K562 (cell line): ENCODE measurements around the gene CDRT15. TPM values are rescaled to one million over a fixed set of nuclear protein-coding genes. Genes with fewer than 3 reads are reported as not detected.

Experiments used
- ATAC-seq: fragments of 200-7000 bp; cut with Tn5 transposase; 3 replicates; pipeline ENCODE4 v1.9.1; 2020; ENCODE audit warnings: moderate library complexity
- BruUV-seq: library from RNA; stranded (reverse); fragments of 400-500 nt; replicated peaks from 2 replicates; lab custom pipeline; 2021; lab: Mats Ljungman, UMichigan
- CTCF ChIA-PET: fragments of 300-600 bp; formaldehyde crosslinking; extraction: SDS; loops from one replicate; lab custom pipeline; 2021; ENCODE audit warnings: low intra/inter-chr PET ratio; lab: Yijun Ruan, JAX
- POLR2A ChIA-PET: fragments of 300-600, 350-650 bp; sonication (Branson Sonifier 250); formaldehyde crosslinking; extraction: SDS; loops from one replicate; lab custom pipeline; 2021; ENCODE audit warnings: antibody characterized with exemption, inconsistent platforms; lab: Yijun Ruan, JAX
- DNase-seq, 4 experiments: peaks; one replicate each; pipeline versions ENCODE4 v3.0.0 to v3.0.0-alpha.2; 2011 to 2018; ENCODE audit warnings: low spot score in 3 of 4, mixed read lengths in 3 of 4; ENCODE audit errors: extremely low read depth in 1 of 4
- FAIRE-seq: peaks from 2 replicates; lab custom pipeline; 2011; peaks lifted over from hg19 to GRCh38; lab: Jason Lieb, UNC
- H2AFZ ChIP-seq: 2 replicates; pipeline ENCODE4 v1.6.0; 2011; ENCODE audit warnings: low read depth, low read length, control low read depth, inconsistent platforms
- H3K27ac ChIP-seq: fragments of 200-600 bp; 3 replicates; pipeline ENCODE4 v1.8.0; 2011; ENCODE audit warnings: low read depth, mild to moderate bottlenecking, control low read depth, inconsistent platforms, low read length, moderate library complexity, mixed read lengths; ENCODE audit errors: extremely low read depth
- H3K27me3 ChIP-seq, 2 experiments: fragments of 300-600 bp in 1 of 2; 2 replicates in 1 of 2; 3 replicates in 1 of 2; pipeline versions ENCODE4 v1.6.0 to v1.8.0; 2011; ENCODE audit warnings: inconsistent platforms in 2 of 2, low read length in 2 of 2, mild to moderate bottlenecking in 1 of 2, mixed read lengths in 1 of 2, moderate library complexity in 1 of 2; ENCODE audit not compliant: control insufficient read depth in 2 of 2, insufficient read depth in 2 of 2
- H3K36me3 ChIP-seq: fragments of 300-600 bp; 3 replicates; pipeline ENCODE4 v1.8.0; 2011; ENCODE audit warnings: mild to moderate bottlenecking, low read length, inconsistent platforms; ENCODE audit not compliant: control insufficient read depth, insufficient read depth
- H3K4me1 ChIP-seq, 2 experiments: fragments of 200-600 bp in 1 of 2; replicated peaks in 1 of 2; 2 replicates in 1 of 2; 3 replicates in 1 of 2; pipeline versions ENCODE4 v1.5.1 to v1.8.0; 2011; ENCODE audit warnings: inconsistent platforms in 2 of 2, low read length in 2 of 2, mild to moderate bottlenecking in 1 of 2, mixed read lengths in 1 of 2, moderate library complexity in 1 of 2; ENCODE audit not compliant: control insufficient read depth in 2 of 2, insufficient read depth in 2 of 2
- H3K4me2 ChIP-seq: 2 replicates; pipeline ENCODE4 v1.6.1; 2011; ENCODE audit warnings: low read length, control low read depth, inconsistent platforms, mixed read lengths; ENCODE audit not compliant: insufficient read depth
- H3K4me3 ChIP-seq: fragments of 200-600 bp; sonication (generic), shearing (Covaris generic); 2 replicates; pipeline ENCODE4 v1.5.1; 2016; ENCODE audit warnings: control low read depth, inconsistent platforms
- H3K79me2 ChIP-seq: fragments of 200-600 bp; 3 replicates; pipeline ENCODE4 v1.8.0; 2011; ENCODE audit warnings: low read length, inconsistent platforms; ENCODE audit not compliant: control insufficient read depth, insufficient read depth
- H3K9ac ChIP-seq, 2 experiments: 2 replicates each; pipeline versions ENCODE4 v1.6.0 to v1.6.1; 2011; ENCODE audit warnings: low read depth in 2 of 2, low read length in 2 of 2, control low read depth in 1 of 2, inconsistent platforms in 1 of 2, mild to moderate bottlenecking in 1 of 2, mixed read lengths in 1 of 2; ENCODE audit not compliant: insufficient read depth in 1 of 2
- H3K9me1 ChIP-seq: one replicate; pipeline ENCODE4 v1.6.0; 2011; ENCODE audit warnings: inconsistent platforms, mild to moderate bottlenecking, low read length, moderate library complexity; ENCODE audit not compliant: control insufficient read depth, insufficient read depth
- H3K9me3 ChIP-seq: replicated peaks from 2 replicates; pipeline ENCODE4 v1.5.1; 2011; ENCODE audit warnings: low read depth, low read length, inconsistent platforms; ENCODE audit not compliant: control insufficient read depth, insufficient read depth
- H4K20me1 ChIP-seq: replicated peaks from 2 replicates; pipeline ENCODE4 v1.6.1; 2011; ENCODE audit warnings: low read length, inconsistent platforms, mixed read lengths; ENCODE audit not compliant: control insufficient read depth, insufficient read depth
- C11orf30 ChIP-seq: fragments of 450-650 bp; IDR thresholded peaks from 2 replicates; pipeline ENCODE4 v1.6.1; 2016; ENCODE audit warnings: low read depth, mild to moderate bottlenecking
- CEBPG ChIP-seq, 3 experiments: fragments of 200-800 bp in 1 of 3; sonication (Bioruptor generic) in 1 of 3; sonication (generic) in 1 of 3; formaldehyde crosslinking in 1 of 3; IDR thresholded peaks in 2 of 3; conservative IDR thresholded peaks in 1 of 3; 2 replicates each; pipeline versions ENCODE4 v1.6.1 to v1.8.0; 2016 to 2022; ENCODE audit warnings: missing compliant biosample characterization in 2 of 3, missing genetic modification characterization in 2 of 3, mild to moderate bottlenecking in 1 of 3, missing genetic modification reagents in 1 of 3
- FOXP1 ChIP-seq: sonication (generic); formaldehyde crosslinking; IDR thresholded peaks from 2 replicates; pipeline ENCODE4 v1.8.0; 2022; ENCODE audit warnings: mild to moderate bottlenecking, missing genetic modification reagents
- PRPF4 ChIP-seq: fragments of 200-400 bp; formaldehyde crosslinking; IDR thresholded peaks from one replicate; pipeline ENCODE4 v1.6.1; 2017; ENCODE audit warnings: low read length, low read depth, mild to moderate bottlenecking; ENCODE audit not compliant: insufficient read depth, poor library complexity, severe bottlenecking
- ZNF316 ChIP-seq: fragments of 450-650 bp; IDR thresholded peaks from 2 replicates; pipeline ENCODE4 v1.6.1; 2016
- WGBS: fragments of 100-300 bp; shearing (Covaris generic); methylation state at CpG from one replicate; pipeline ENCODE4 v1.1.6; 2016; ENCODE audit warnings: low coverage, mixed read lengths; ENCODE audit not compliant: insufficient coverage; ENCODE audit errors: missing lambda C conversion rate; 5-methylcytosine and 5-hydroxymethylcytosine counted together
- in situ Hi-C: fragments of 300-500 bp; cut with MboI; formaldehyde crosslinking; loops from 4 replicates; pipeline ENCODE4 v1.15.0; 2018; ENCODE audit warnings: inconsistent platforms, mixed read lengths
- intact Hi-C: fragments of 100-400 bp; cut with micrococcal nuclease; formaldehyde crosslinking; loops from 2 replicates; pipeline ENCODE4 v1.14.2; 2022
- polyA plus RNA-seq, 8 experiments: library from polyadenylated mRNA; depleted of rRNA in 4 of 8; stranded (reverse) in 5 of 8; unstranded in 3 of 8; fragments of >200 nt; fragmentation: Nextera tagmentation in 2 of 8; fragmentation: Illumina TruSeq in 1 of 8; extraction: Ambion mirVana in 2 of 8; extraction: Trizol in 1 of 8; gene quantifications; 2 replicates each; pipeline versions ENCODE4 v1.2.1 to v1.2.3, GENCODE V29; 2011 to 2014; ENCODE audit warnings: inconsistent platforms in 1 of 8, missing spikeins in 1 of 8
- total RNA-seq, 7 experiments: library from RNA; depleted of rRNA in 6 of 7; stranded (reverse); fragments of >200 nt in 6 of 7; fragmentation: Illumina TruSeq in 2 of 7; extraction: Trizol in 2 of 7; gene quantifications; 2 replicates each; pipeline versions ENCODE4 v1.2.1 to v1.2.3, GENCODE V29; 2011 to 2021; ENCODE audit warnings: low replicate concordance in 1 of 7
- TF ChIP-seq, protein P1 (sequence below): fragments of 450-650 bp; formaldehyde crosslinking; IDR thresholded peaks from 2 replicates; pipeline ENCODE4 v1.4.0; 2020; ENCODE audit warnings: mild to moderate bottlenecking, mixed read lengths
- TF ChIP-seq, protein P2 (sequence below): fragments of 450-650 bp; conservative IDR thresholded peaks from 2 replicates; pipeline ENCODE4 v1.6.1; 2016; ENCODE audit warnings: missing genetic modification characterization, low read depth, mild to moderate bottlenecking, missing compliant biosample characterization, moderate library complexity
- TF ChIP-seq, protein P3 (sequence below): sonication (generic); IDR thresholded peaks from 2 replicates; pipeline ENCODE4 v1.6.1; 2016

CDRT15 gene
- total and polyA plus RNA-seq, 9 of the 15 experiments (the other 6 are each of a cell fraction or from before 2014, with no cell fraction given): not detected

DNA sequence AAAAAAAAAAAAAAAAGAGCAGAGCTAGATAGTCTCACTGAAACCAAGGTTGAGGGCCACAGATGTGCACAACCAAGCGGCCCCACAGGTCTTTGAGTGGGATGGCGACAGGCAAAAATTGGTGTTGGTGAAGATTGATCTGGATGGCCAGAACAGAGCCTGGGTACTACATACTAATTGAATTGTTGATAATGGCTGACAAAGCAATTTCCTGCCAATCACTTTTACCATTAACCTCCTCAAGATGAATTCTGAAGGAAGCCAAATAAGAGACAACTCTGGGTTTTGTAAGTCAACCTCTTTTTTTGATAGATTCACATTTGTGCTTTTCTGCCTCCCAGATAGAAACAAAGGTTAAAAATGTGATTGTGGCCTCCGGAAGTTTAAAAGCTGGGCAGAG is 44.9 kb upstream of the CDRT15 start:
- Histone ChIP-seq H3K9me3 (no peaks in the 10 kb centered on the region), H3K27me3 (peaks cover 0 to 3% of the 10 kb centered on the region in 2 experiments; a peak in 2 of 5 replicates), H3K4me1 (no peaks in the 10 kb centered on the region), H3K4me2 (no peak overlapping the region), H3K4me3 (no peak overlapping the region), H3K79me2 (no peaks in the 10 kb centered on the region), H3K9ac (no peak overlapping the region), H3K9me1 (no peaks in the 10 kb centered on the region), H2AFZ (no peak overlapping the region), H3K27ac (no peak overlapping the region), H3K36me3 (no peaks in the 10 kb centered on the region), H4K20me1 (no peaks in the 10 kb centered on the region)
- 6% methylated on average over 3 of the region's 3 CpGs for WGBS
- in situ Hi-C loops (no loop called here), intact Hi-C loops (no loop called here)
- BruUV-seq: no TSS peak
- CTCF ChIA-PET: no interaction called here
- ATAC-seq: no peak
- no peak for DNase-seq
- POLR2A ChIA-PET: no interaction called here
- FAIRE-seq: no peak
- TF ChIP-seq, protein P1, sequence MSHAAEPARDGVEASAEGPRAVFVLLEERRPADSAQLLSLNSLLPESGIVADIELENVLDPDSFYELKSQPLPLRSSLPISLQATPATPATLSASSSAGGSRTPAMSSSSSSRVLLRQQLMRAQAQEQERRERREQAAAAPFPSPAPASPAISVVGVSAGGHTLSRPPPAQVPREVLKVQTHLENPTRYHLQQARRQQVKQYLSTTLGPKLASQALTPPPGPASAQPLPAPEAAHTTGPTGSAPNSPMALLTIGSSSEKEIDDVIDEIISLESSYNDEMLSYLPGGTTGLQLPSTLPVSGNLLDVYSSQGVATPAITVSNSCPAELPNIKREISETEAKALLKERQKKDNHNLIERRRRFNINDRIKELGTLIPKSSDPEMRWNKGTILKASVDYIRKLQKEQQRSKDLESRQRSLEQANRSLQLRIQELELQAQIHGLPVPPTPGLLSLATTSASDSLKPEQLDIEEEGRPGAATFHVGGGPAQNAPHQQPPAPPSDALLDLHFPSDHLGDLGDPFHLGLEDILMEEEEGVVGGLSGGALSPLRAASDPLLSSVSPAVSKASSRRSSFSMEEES (CRISPR knock-in tag): no peak
- 0 out of 2 replicates have a peak, but pooled peaks have one; percentile 5 for TF ChIP-seq C11orf30
- TF ChIP-seq CEBPG (CRISPR knock-in tag; IDR thresholded peaks at IDR 0.05): no peak
- TF ChIP-seq CEBPG (tag; conservative IDR thresholded peaks at IDR 0.05 in 1 of 2, IDR thresholded peaks at IDR 0.05 in 1 of 2): no peak
- no peak for TF ChIP-seq PRPF4
- TF ChIP-seq FOXP1 (CRISPR knock-in tag): no peak
- TF ChIP-seq, protein P2, sequence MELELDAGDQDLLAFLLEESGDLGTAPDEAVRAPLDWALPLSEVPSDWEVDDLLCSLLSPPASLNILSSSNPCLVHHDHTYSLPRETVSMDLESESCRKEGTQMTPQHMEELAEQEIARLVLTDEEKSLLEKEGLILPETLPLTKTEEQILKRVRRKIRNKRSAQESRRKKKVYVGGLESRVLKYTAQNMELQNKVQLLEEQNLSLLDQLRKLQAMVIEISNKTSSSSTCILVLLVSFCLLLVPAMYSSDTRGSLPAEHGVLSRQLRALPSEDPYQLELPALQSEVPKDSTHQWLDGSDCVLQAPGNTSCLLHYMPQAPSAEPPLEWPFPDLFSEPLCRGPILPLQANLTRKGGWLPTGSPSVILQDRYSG (tag): no peak
- TF ChIP-seq, protein P3, sequence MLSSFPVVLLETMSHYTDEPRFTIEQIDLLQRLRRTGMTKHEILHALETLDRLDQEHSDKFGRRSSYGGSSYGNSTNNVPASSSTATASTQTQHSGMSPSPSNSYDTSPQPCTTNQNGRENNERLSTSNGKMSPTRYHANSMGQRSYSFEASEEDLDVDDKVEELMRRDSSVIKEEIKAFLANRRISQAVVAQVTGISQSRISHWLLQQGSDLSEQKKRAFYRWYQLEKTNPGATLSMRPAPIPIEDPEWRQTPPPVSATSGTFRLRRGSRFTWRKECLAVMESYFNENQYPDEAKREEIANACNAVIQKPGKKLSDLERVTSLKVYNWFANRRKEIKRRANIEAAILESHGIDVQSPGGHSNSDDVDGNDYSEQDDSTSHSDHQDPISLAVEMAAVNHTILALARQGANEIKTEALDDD: no peak
- peak; percentile 34; the same call in 1 of the 2 replicates for TF ChIP-seq ZNF316
